SK-N-MC (cell line): ENCODE data around the gene RAB15.

Experiments
- DNase-seq: peaks from one replicate; pipeline ENCODE4 v3.0.0-alpha.2; 2011; ENCODE audit warnings: low read depth, low spot score
- H3K27ac ChIP-seq: fragments of 200-600 bp; sonication (generic); 2 replicates; pipeline ENCODE4 v1.5.1; 2016; ENCODE audit warnings: mixed run types
- H3K36me3 ChIP-seq: fragments of 200-600 bp; sonication (generic); 2 replicates; pipeline ENCODE4 v1.6.1; 2017; ENCODE audit warnings: antibody characterized with exemption, low read length, mixed read lengths; ENCODE audit not compliant: insufficient read depth
- H3K4me3 ChIP-seq: fragments of 200-600 bp; sonication (generic); 2 replicates; pipeline ENCODE4 v1.5.1; 2016
- H3K9ac ChIP-seq: fragments of 200-600 bp; sonication (generic); 2 replicates; pipeline ENCODE4 v1.8.0; 2017; ENCODE audit warnings: mixed run types, mixed read lengths; ENCODE audit not compliant: insufficient read length
- H3K9me3 ChIP-seq: fragments of 200-600 bp; sonication (generic); 2 replicates; pipeline ENCODE4 v1.6.1; 2017; ENCODE audit warnings: low read depth, mild to moderate bottlenecking, antibody characterized with exemption, low read length, moderate library complexity, mixed read lengths
- EZH2 ChIP-seq: fragments of 200-600 bp; sonication (generic); IDR thresholded peaks from one replicate; pipeline ENCODE4 v1.6.1; 2017; ENCODE audit warnings: antibody characterized with exemption
- FOXP2 ChIP-seq: optimal IDR thresholded peaks from 2 replicates; pipeline ENCODE3; 2011; ENCODE audit warnings: mild to moderate bottlenecking, moderate library complexity; ENCODE audit not compliant: insufficient read depth; ENCODE audit errors: extremely low read length, control extremely low read depth
- POLR2AphosphoS5 ChIP-seq: IDR thresholded peaks from 2 replicates; pipeline ENCODE4 v1.6.1; 2012; ENCODE audit warnings: mild to moderate bottlenecking, low read depth, low read length, borderline replicate concordance

The RAB15 gene

GRCh38 chr14:64955297-64955696 lies 16.8 kb downstream of the RAB15 start:
- DNase-seq: no peak
- Histone ChIP-seq H3K9me3 (no peaks in the 10 kb centered on the region), H3K9ac (no peak overlapping the region), H3K27ac (no peak overlapping the region), H3K36me3 (peaks cover 5% of the 10 kb centered on the region; the same call in 1 of the 2 replicates), H3K4me3 (no peak overlapping the region)
- TF ChIP-seq POLR2AphosphoS5 (no peak), EZH2 (no peak), FOXP2 (no peak)

GRCh38 chr14:64954491-64955240 lies 17.5 kb downstream of the RAB15 start:
- no peak for DNase-seq
- no peak for TF ChIP-seq EZH2
- no peak for TF ChIP-seq POLR2AphosphoS5
- no peak for TF ChIP-seq FOXP2
- no peak overlapping the region for H3K27ac ChIP-seq
- peaks cover 6% of the 10 kb centered on the region; the same call in 1 of the 2 replicates for H3K36me3 ChIP-seq
- no peak overlapping the region for H3K9ac ChIP-seq
- no peaks in the 10 kb centered on the region for H3K9me3 ChIP-seq
- H3K4me3 ChIP-seq: no peak overlapping the region

- Histone ChIP-seq H3K4me3 (no peak overlapping the region), H3K27ac (no peak overlapping the region), H3K9me3 (no peaks in the 10 kb centered on the region), H3K36me3 (peaks cover 6% of the 10 kb centered on the region; the same call in 1 of the 2 replicates), H3K9ac (no peak overlapping the region)
- DNase-seq: no peak
- TF ChIP-seq POLR2AphosphoS5 (no peak), FOXP2 (no peak), EZH2 (no peak)
Measured at GRCh38 chr14:64953661-64954060, 18.5 kb downstream of the RAB15 start.

- H3K4me3 ChIP-seq: no peak overlapping the region
- DNase-seq: no peak
- no peak overlapping the region for H3K9ac ChIP-seq
- peaks cover 6% of the 10 kb centered on the region; the same call in 1 of the 2 replicates for H3K36me3 ChIP-seq
- TF ChIP-seq POLR2AphosphoS5: no peak
- no peak for TF ChIP-seq EZH2
- no peak for TF ChIP-seq FOXP2
- H3K9me3 ChIP-seq: no peaks in the 10 kb centered on the region
- no peak overlapping the region for H3K27ac ChIP-seq
Measured at GRCh38 chr14:64953310-64953654, 18.9 kb downstream of the RAB15 start.

GRCh38 chr14:64952598-64953309 lies 19.4 kb downstream of the RAB15 start:
- Histone ChIP-seq H3K9ac (no peak overlapping the region), H3K4me3 (no peak overlapping the region), H3K9me3 (no peaks in the 10 kb centered on the region), H3K27ac (no peak overlapping the region), H3K36me3 (peaks cover 6% of the 10 kb centered on the region; the same call in 1 of the 2 replicates)
- TF ChIP-seq EZH2 (no peak), POLR2AphosphoS5 (no peak), FOXP2 (no peak)
- DNase-seq: no peak

GRCh38 chr14:64951724-64952123 lies 20.4 kb downstream of the RAB15 start:
- Histone ChIP-seq H3K4me3 (no peak overlapping the region), H3K36me3 (peaks cover 7% of the 10 kb centered on the region; the same call in 1 of the 2 replicates), H3K9ac (no peak overlapping the region), H3K9me3 (no peaks in the 10 kb centered on the region), H3K27ac (no peak overlapping the region)
- DNase-seq: no peak
- TF ChIP-seq FOXP2 (no peak), EZH2 (no peak), POLR2AphosphoS5 (no peak)

- no peak overlapping the region for H3K4me3 ChIP-seq
- H3K27ac ChIP-seq: no peak overlapping the region
- TF ChIP-seq POLR2AphosphoS5: no peak
- no peak for TF ChIP-seq EZH2
- TF ChIP-seq FOXP2: no peak
- peaks cover 10% of the 10 kb centered on the region; the same call in 1 of the 2 replicates for H3K36me3 ChIP-seq
- no peak overlapping the region for H3K9ac ChIP-seq
- H3K9me3 ChIP-seq: no peaks in the 10 kb centered on the region
- DNase-seq: no peak
Measured at GRCh38 chr14:64951291-64951690, 20.8 kb downstream of the RAB15 start.

- Histone ChIP-seq H3K9ac (no peak overlapping the region), H3K9me3 (no peaks in the 10 kb centered on the region), H3K4me3 (no peak overlapping the region), H3K36me3 (peaks cover 10% of the 10 kb centered on the region; the same call in 1 of the 2 replicates), H3K27ac (no peak overlapping the region)
- DNase-seq: no peak
- TF ChIP-seq POLR2AphosphoS5 (no peak), EZH2 (no peak), FOXP2 (no peak)
Measured at GRCh38 chr14:64950889-64951288, 21.2 kb downstream of the RAB15 start.
